ENCODE results near the gene MYO3B.

MYO3B gene

GRCh38 chr2:170493426-170494097 is 315.6 kb downstream of the MYO3B start:
- H2AK5ac ChIP-seq (ENCODE audit: low read length): no peak overlapping the region
- no peak overlapping the region for H3K4me3 ChIP-seq (ENCODE audit: low read length)
- no peak for DNase-seq
- H3K79me1 ChIP-seq (ENCODE audit: low read length): no peaks in the 10 kb centered on the region
- no peaks in the 10 kb centered on the region for H3K27me3 ChIP-seq (ENCODE audit: insufficient read depth, low read length, poor library complexity)
- no peak overlapping the region for H3K56ac ChIP-seq (ENCODE audit: low read length)
- H3K18ac ChIP-seq (ENCODE audit: low read length): no peak overlapping the region
- H3K4me1 ChIP-seq (ENCODE audit: control insufficient read depth, low read depth, low read length): peaks cover 3% of the 10 kb centered on the region
- no peak overlapping the region for H3K23ac ChIP-seq (ENCODE audit: low read length)
- H2BK5ac ChIP-seq (ENCODE audit: low read length): no peak overlapping the region
- no peak overlapping the region for H3K4me2 ChIP-seq (ENCODE audit: low read length)
- no peak overlapping the region for H2BK120ac ChIP-seq (ENCODE audit: low read depth, low read length)
- no CpG with 5 or more reads among the region's 5 CpGs for WGBS (ENCODE audit: extremely low coverage, insufficient coverage, low lambda C conversion rate)
- no peak overlapping the region for H3K9ac ChIP-seq (ENCODE audit: low read length)
- H3K79me2 ChIP-seq (ENCODE audit: control insufficient read depth, insufficient read depth, low read length): no peaks in the 10 kb centered on the region
- no peak overlapping the region for H3K4ac ChIP-seq (ENCODE audit: low read depth, low read length)
- H2BK15ac ChIP-seq (replicated peaks; ENCODE audit: low read depth): no peak overlapping the region
- H3K36me3 ChIP-seq (ENCODE audit: control insufficient read depth, insufficient read depth, low read length): no peaks in the 10 kb centered on the region
- H3K27ac ChIP-seq (ENCODE audit: low read depth, low read length): no peak overlapping the region
- no peak overlapping the region for H4K8ac ChIP-seq (ENCODE audit: low read depth, low read length)
- H4K5ac ChIP-seq (ENCODE audit: low read length): no peak overlapping the region

- Histone ChIP-seq H2BK15ac (replicated peaks; ENCODE audit: low read depth) (peak overlapping the region; percentile 8), H3K18ac (ENCODE audit: low read length) (peak overlapping the region; percentile 76), H2BK120ac (ENCODE audit: low read depth, low read length) (no peak overlapping the region), H3K4me3 (ENCODE audit: low read length) (no peak overlapping the region), H4K8ac (ENCODE audit: low read depth, low read length) (no peak overlapping the region), H2BK5ac (ENCODE audit: low read length) (no peak overlapping the region), H3K27ac (ENCODE audit: low read depth, low read length) (no peak overlapping the region), H3K4me2 (ENCODE audit: low read length) (no peak overlapping the region), H3K36me3 (ENCODE audit: control insufficient read depth, insufficient read depth, low read length) (no peaks in the 10 kb centered on the region), H3K4me1 (ENCODE audit: control insufficient read depth, low read depth, low read length) (peaks cover 4% of the 10 kb centered on the region), H3K23ac (ENCODE audit: low read length) (no peak overlapping the region), H3K56ac (ENCODE audit: low read length) (no peak overlapping the region), H3K79me2 (ENCODE audit: control insufficient read depth, insufficient read depth, low read length) (no peaks in the 10 kb centered on the region), H3K79me1 (ENCODE audit: low read length) (no peaks in the 10 kb centered on the region), H3K4ac (ENCODE audit: low read depth, low read length) (no peak overlapping the region), H3K27me3 (ENCODE audit: insufficient read depth, low read length, poor library complexity) (no peaks in the 10 kb centered on the region), H4K5ac (ENCODE audit: low read length) (no peak overlapping the region), H3K9ac (ENCODE audit: low read length) (no peak overlapping the region), H2AK5ac (ENCODE audit: low read length) (no peak overlapping the region)
- DNase-seq: no peak
- WGBS (ENCODE audit: extremely low coverage, insufficient coverage, low lambda C conversion rate): no CpG with 5 or more reads among the region's 1 CpG
Measured at GRCh38 chr2:170495896-170496295, 317.9 kb downstream of the MYO3B start.

DNA sequence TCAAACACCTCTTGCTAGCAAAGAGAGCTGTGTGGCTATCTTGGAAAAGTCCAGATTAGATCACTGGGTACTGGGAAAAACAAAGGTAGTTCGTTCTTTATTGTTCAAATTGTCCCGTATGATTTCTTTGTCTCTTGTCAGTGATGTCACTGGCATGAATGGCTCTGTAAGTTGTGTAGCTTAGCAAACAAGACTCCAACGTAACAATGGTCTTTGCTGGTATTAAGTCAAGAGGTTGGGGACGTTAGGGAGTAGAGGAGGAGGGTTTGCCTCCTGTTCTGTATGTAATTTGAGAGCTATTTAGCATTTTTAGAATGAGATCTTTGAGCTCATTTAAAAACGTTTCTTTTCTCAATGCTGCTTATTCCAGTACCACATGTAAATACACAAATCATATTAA is 320.7 kb downstream of the MYO3B start:
- no peak overlapping the region for H2AK5ac ChIP-seq (ENCODE audit: low read length)
- H3K9ac ChIP-seq (ENCODE audit: low read length): no peak overlapping the region
- H3K36me3 ChIP-seq (ENCODE audit: control insufficient read depth, insufficient read depth, low read length): no peaks in the 10 kb centered on the region
- no peak overlapping the region for H4K8ac ChIP-seq (ENCODE audit: low read depth, low read length)
- no peak overlapping the region for H3K18ac ChIP-seq (ENCODE audit: low read length)
- DNase-seq: no peak
- no peaks in the 10 kb centered on the region for H3K79me1 ChIP-seq (ENCODE audit: low read length)
- H3K4me3 ChIP-seq (ENCODE audit: low read length): no peak overlapping the region
- no peak overlapping the region for H4K5ac ChIP-seq (ENCODE audit: low read length)
- no peak overlapping the region for H2BK5ac ChIP-seq (ENCODE audit: low read length)
- no peak overlapping the region for H3K23ac ChIP-seq (ENCODE audit: low read length)
- WGBS (ENCODE audit: extremely low coverage, insufficient coverage, low lambda C conversion rate): no CpG with 5 or more reads among the region's 5 CpGs
- peaks cover 12% of the 10 kb centered on the region for H3K4me1 ChIP-seq (ENCODE audit: control insufficient read depth, low read depth, low read length)
- H3K79me2 ChIP-seq (ENCODE audit: control insufficient read depth, insufficient read depth, low read length): no peaks in the 10 kb centered on the region
- no peak overlapping the region for H3K27ac ChIP-seq (ENCODE audit: low read depth, low read length)
- H3K27me3 ChIP-seq (ENCODE audit: insufficient read depth, low read length, poor library complexity): no peaks in the 10 kb centered on the region
- no peak overlapping the region for H3K4me2 ChIP-seq (ENCODE audit: low read length)
- no peak overlapping the region for H3K4ac ChIP-seq (ENCODE audit: low read depth, low read length)
- no peak overlapping the region for H2BK120ac ChIP-seq (ENCODE audit: low read depth, low read length)
- H2BK15ac ChIP-seq (replicated peaks; ENCODE audit: low read depth): peak overlapping the region; percentile 25
- H3K56ac ChIP-seq (ENCODE audit: low read length): no peak overlapping the region

DNA sequence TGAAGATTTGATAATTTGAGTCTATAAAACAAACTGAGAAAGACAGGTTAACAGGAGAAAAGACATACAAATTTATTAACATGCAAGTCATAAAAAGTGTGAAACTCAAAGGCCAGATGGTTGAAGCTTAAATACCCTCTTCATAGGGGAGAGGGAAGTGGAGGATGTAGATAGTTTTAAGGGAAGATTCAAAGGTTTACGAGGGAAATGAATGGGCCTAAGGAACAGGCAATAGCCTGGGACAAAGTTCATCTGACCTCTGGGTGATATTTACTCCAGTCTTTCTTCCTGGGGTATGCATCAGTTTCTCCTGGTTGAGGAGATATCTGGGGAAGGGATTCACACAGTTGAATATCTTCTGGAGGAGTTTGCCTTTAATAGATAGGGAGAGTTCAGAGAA is 322.2 kb downstream of the MYO3B start:
- no peak overlapping the region for H2AK5ac ChIP-seq (ENCODE audit: low read length)
- no peaks in the 10 kb centered on the region for H3K36me3 ChIP-seq (ENCODE audit: control insufficient read depth, insufficient read depth, low read length)
- H3K9ac ChIP-seq (ENCODE audit: low read length): no peak overlapping the region
- DNase-seq: no peak
- WGBS (ENCODE audit: extremely low coverage, insufficient coverage, low lambda C conversion rate): no CpG with 5 or more reads among the region's 1 CpG
- H4K8ac ChIP-seq (ENCODE audit: low read depth, low read length): no peak overlapping the region
- H3K4me1 ChIP-seq (ENCODE audit: control insufficient read depth, low read depth, low read length): peaks cover 22% of the 10 kb centered on the region
- H3K4me2 ChIP-seq (ENCODE audit: low read length): no peak overlapping the region
- H2BK5ac ChIP-seq (ENCODE audit: low read length): no peak overlapping the region
- peak overlapping the region; percentile 77 for H3K18ac ChIP-seq (ENCODE audit: low read length)
- no peak overlapping the region for H3K56ac ChIP-seq (ENCODE audit: low read length)
- H3K79me2 ChIP-seq (ENCODE audit: control insufficient read depth, insufficient read depth, low read length): no peaks in the 10 kb centered on the region
- H3K27me3 ChIP-seq (ENCODE audit: insufficient read depth, low read length, poor library complexity): no peaks in the 10 kb centered on the region
- no peak overlapping the region for H3K23ac ChIP-seq (ENCODE audit: low read length)
- H2BK15ac ChIP-seq (replicated peaks; ENCODE audit: low read depth): no peak overlapping the region
- H4K5ac ChIP-seq (ENCODE audit: low read length): no peak overlapping the region
- no peak overlapping the region for H2BK120ac ChIP-seq (ENCODE audit: low read depth, low read length)
- no peak overlapping the region for H3K4ac ChIP-seq (ENCODE audit: low read depth, low read length)
- H3K27ac ChIP-seq (ENCODE audit: low read depth, low read length): no peak overlapping the region
- no peaks in the 10 kb centered on the region for H3K79me1 ChIP-seq (ENCODE audit: low read length)
- H3K4me3 ChIP-seq (ENCODE audit: low read length): no peak overlapping the region

- Histone ChIP-seq H3K79me1 (ENCODE audit: low read length) (no peaks in the 10 kb centered on the region), H3K79me2 (ENCODE audit: control insufficient read depth, insufficient read depth, low read length) (no peaks in the 10 kb centered on the region), H4K8ac (ENCODE audit: low read depth, low read length) (no peak overlapping the region), H3K9ac (ENCODE audit: low read length) (no peak overlapping the region), H2BK15ac (replicated peaks; ENCODE audit: low read depth) (no peak overlapping the region), H3K36me3 (ENCODE audit: control insufficient read depth, insufficient read depth, low read length) (no peaks in the 10 kb centered on the region), H3K4ac (ENCODE audit: low read depth, low read length) (no peak overlapping the region), H2BK5ac (ENCODE audit: low read length) (no peak overlapping the region), H3K56ac (ENCODE audit: low read length) (no peak overlapping the region), H2BK120ac (ENCODE audit: low read depth, low read length) (peak overlapping the region; percentile 15), H3K18ac (ENCODE audit: low read length) (peak overlapping the region; percentile 81), H4K5ac (ENCODE audit: low read length) (no peak overlapping the region), H3K23ac (ENCODE audit: low read length) (no peak overlapping the region), H3K27ac (ENCODE audit: low read depth, low read length) (no peak overlapping the region), H3K4me2 (ENCODE audit: low read length) (no peak overlapping the region), H2AK5ac (ENCODE audit: low read length) (no peak overlapping the region), H3K4me3 (ENCODE audit: low read length) (no peak overlapping the region), H3K4me1 (ENCODE audit: control insufficient read depth, low read depth, low read length) (peaks cover 22% of the 10 kb centered on the region), H3K27me3 (ENCODE audit: insufficient read depth, low read length, poor library complexity) (no peaks in the 10 kb centered on the region)
- WGBS (ENCODE audit: extremely low coverage, insufficient coverage, low lambda C conversion rate): no CpG with 5 or more reads among the region's 5 CpGs
- no peak for DNase-seq
Measured at GRCh38 chr2:170500770-170501169, 322.8 kb downstream of the MYO3B start.
